BJ (cell line): ENCODE results near the gene NSD1. TPM values are rescaled to one million over a fixed set of nuclear protein-coding genes. Genes with fewer than 3 reads are reported as not detected.

Experiments
- CTCF ChIA-PET: fragments of 350-600 bp; formaldehyde crosslinking; extraction: SDS; loops from one replicate; lab custom pipeline; 2021; ENCODE audit warnings: antibody characterized with exemption, inconsistent platforms; lab: Yijun Ruan, JAX
- POLR2A ChIA-PET: fragments of 300-600 bp; sonication (Branson Sonifier 250); formaldehyde crosslinking; extraction: SDS; loops from one replicate; lab custom pipeline; 2021; ENCODE audit warnings: antibody characterized with exemption; lab: Charles Lee
- DNase-seq: peaks from one replicate; pipeline ENCODE4 v3.0.0-alpha.2; 2011; ENCODE audit warnings: low read depth
- H3K27me3 ChIP-seq: 2 replicates; pipeline ENCODE4 v1.6.0; 2011; ENCODE audit warnings: low read length; ENCODE audit not compliant: control insufficient read depth, insufficient read depth
- H3K36me3 ChIP-seq: 2 replicates; pipeline ENCODE4 v1.5.1; 2011; ENCODE audit warnings: low read length; ENCODE audit not compliant: control insufficient read depth, insufficient read depth
- H3K4me3 ChIP-seq: 2 replicates; pipeline ENCODE4 v1.5.1; 2011; ENCODE audit warnings: low read depth, mild to moderate bottlenecking, control low read depth, low read length
- polyA plus RNA-seq: library from polyadenylated mRNA; depleted of rRNA; stranded (reverse); fragments of >200 nt; gene quantifications from 2 replicates; pipeline ENCODE4 v1.2.3, GENCODE V29; 2011
- TF ChIP-seq, protein P1 (sequence below): IDR thresholded peaks from 2 replicates; pipeline ENCODE4 v1.5.1; 2011; ENCODE audit warnings: low read depth, mild to moderate bottlenecking, control low read depth, inconsistent platforms, low read length, moderate library complexity; ENCODE audit not compliant: insufficient read depth

The NSD1 gene
- polyA plus RNA-seq, 1 experiment, result 15.8 TPM

DNA sequence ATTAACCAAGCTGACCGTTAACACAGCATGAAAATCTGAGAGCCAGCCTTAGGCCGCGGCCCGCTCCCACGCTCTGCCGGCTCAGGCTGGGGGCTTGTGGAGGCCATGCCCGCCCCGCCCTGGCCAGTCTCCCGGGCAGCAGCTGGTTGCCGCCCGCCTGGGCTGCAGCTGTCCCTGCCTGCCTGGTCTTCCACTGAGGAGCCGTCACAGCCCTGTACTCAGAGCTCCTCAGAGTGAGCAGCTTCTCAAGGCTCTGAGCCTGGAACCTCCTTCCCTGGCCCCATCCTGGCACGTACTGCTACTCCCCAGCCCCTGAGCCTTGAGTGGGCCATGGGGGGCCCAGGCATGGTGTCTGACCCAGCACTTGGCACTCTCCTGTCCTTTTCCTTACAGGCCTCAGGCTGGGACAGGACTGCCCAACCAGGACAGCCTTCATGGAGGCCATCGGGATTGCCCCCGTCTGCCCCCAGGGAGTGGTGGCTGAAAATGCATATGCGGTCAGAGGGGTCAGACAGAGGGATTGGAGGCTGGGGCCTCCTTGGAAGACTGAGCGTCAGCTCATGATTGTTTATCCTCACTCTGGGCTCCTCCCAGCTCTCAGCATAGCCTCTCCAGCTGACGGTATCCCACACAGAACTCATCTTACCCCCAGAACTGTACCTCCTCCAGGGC, 35.0 kb upstream of the NSD1 start:
- TF ChIP-seq, protein P1, sequence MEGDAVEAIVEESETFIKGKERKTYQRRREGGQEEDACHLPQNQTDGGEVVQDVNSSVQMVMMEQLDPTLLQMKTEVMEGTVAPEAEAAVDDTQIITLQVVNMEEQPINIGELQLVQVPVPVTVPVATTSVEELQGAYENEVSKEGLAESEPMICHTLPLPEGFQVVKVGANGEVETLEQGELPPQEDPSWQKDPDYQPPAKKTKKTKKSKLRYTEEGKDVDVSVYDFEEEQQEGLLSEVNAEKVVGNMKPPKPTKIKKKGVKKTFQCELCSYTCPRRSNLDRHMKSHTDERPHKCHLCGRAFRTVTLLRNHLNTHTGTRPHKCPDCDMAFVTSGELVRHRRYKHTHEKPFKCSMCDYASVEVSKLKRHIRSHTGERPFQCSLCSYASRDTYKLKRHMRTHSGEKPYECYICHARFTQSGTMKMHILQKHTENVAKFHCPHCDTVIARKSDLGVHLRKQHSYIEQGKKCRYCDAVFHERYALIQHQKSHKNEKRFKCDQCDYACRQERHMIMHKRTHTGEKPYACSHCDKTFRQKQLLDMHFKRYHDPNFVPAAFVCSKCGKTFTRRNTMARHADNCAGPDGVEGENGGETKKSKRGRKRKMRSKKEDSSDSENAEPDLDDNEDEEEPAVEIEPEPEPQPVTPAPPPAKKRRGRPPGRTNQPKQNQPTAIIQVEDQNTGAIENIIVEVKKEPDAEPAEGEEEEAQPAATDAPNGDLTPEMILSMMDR, result no peak
- Histone ChIP-seq H3K36me3 (no peaks in the 10 kb centered on the region), H3K27me3 (0 out of 2 replicates have a peak, but pooled peaks cover 3% of the 10 kb centered on the region), H3K4me3 (no peak overlapping the region)
- no peak for DNase-seq
- CTCF ChIA-PET, result interaction anchor here (0.7 to 2.7 kb wide), 9 partner anchors 9 to 438 kb away, joined by 3 to 20 read pairs (median 5); no protein-coding TSS in a partner anchor
- POLR2A ChIA-PET, result interaction anchor here (0.5 kb wide), 1 partner anchor 96 kb away, joined by 9 read pairs; no protein-coding TSS in a partner anchor

DNA sequence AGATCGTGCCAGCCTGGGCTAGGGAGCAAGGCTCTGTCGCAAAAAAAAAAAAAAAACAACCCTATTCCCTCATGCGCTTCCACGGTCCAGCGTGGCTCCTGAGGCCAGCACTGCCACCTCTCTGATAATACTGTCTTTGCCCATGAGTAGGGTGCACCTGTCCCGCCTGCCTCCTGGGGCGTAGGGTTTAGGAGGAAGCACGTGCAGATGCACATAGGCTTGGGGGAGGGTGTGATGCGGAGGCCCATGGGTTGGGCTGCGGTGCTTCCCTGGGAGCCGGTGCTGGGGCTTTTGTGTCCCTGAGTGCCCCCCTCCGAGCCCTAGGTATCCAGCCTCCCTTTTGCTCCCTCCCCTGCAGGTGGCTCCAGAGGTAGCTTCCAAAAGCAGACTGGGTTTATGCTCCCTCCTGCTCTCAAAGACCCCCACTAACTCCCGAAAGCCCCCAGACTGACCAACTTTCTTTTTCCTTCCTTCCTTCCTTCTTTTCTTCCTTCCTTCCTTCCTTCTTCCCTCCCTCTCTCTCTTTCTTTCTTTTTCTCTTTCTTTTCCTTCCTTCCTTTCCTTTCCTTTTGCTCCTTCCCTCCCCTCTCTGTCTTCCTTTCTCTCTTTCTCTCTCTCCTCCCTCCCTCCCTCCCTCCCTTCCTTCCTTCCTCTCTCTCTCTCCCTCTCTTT, 34.0 kb upstream of the NSD1 start:
- ChIA-PET POLR2A (no interaction called here), CTCF (interaction anchor here (0.7 to 2.7 kb wide), 4 partner anchors 11 to 439 kb away, joined by 4 to 20 read pairs (median 5); no protein-coding TSS in a partner anchor)
- TF ChIP-seq, protein P1, result no peak
- no peak overlapping the region for H3K4me3 ChIP-seq
- H3K36me3 ChIP-seq, result no peaks in the 10 kb centered on the region
- DNase-seq, result no peak
- H3K27me3 ChIP-seq, result peaks cover 5% of the 10 kb centered on the region; the same call in 1 of the 2 replicates

DNA sequence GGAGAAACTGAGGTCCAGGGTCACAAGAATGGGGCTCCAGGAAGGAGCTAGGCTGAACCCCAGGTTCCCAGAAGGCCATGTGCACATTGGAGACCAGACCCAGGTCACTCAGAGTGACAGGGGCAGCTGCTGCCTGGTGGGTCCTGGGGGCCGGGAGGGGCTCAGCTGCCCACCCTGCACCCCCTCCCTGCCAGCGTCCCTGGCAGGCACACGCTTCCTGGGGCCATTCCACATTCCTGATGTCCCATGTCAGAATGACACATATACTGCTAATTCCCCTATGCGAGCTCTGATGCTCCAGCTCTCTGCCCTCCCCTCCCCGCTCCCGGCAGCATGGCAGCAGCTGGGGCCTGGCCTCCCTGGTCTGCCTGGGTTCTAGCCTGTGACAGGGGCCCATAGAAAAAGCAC, 32.9 kb upstream of the NSD1 start:
- ChIA-PET POLR2A (interaction anchor here (0.5 kb wide), 1 partner anchor 168 kb away, joined by 3 read pairs; no protein-coding TSS in a partner anchor), CTCF (interaction anchor here (0.6 to 1.5 kb wide), 3 partner anchors 10 to 127 kb away, joined by 3 to 7 read pairs (median 3); no protein-coding TSS in a partner anchor)
- TF ChIP-seq, protein P1, result no peak
- peaks cover 5% of the 10 kb centered on the region; the same call in 1 of the 2 replicates for H3K27me3 ChIP-seq
- DNase-seq, result no peak
- H3K36me3 ChIP-seq, result no peaks in the 10 kb centered on the region
- H3K4me3 ChIP-seq, result no peak overlapping the region

DNA sequence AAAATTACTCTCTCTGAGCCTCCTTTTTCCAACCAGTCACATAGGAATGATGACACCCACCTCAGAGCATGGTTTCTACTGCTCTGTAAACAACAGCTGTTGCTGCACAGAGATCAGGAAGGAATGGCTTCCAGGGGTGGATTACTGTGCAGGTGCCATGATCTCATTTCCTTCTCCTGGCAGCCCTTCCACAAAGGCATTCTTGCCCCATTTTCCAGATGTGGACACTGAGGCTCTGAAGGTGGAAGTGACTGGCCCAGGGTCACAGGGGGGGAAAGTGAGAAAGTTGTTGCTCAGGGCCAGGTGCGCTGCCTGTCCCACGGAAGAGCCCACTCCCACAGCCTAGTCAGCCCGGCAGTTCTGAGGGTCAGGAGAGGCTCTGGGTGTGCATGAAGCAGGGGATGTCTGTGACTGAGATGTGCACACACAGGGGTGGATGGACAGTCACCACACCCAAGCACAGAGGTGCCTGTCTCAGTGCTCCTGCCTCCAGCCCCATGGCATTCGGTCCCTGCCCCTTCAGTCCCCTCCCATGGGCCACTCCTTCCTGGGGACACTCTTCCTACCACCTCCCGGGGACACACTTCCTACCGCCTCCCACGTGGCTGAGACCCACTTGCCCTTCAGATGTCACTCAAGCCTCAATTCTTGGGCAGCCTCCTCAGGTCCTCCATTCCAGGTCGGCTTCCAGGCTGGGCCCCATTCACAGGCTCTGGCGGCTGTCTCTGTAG, 29.9 kb upstream of the NSD1 start:
- ChIA-PET POLR2A (no interaction called here), CTCF (interaction anchor here (1.2 to 2.1 kb wide), 2 partner anchors 10 to 32 kb away, joined by 3 to 7 read pairs; no protein-coding TSS in a partner anchor)
- no peak for DNase-seq
- H3K27me3 ChIP-seq, result peaks cover 5% of the 10 kb centered on the region; the same call in 1 of the 2 replicates
- H3K4me3 ChIP-seq, result no peak overlapping the region
- no peaks in the 10 kb centered on the region for H3K36me3 ChIP-seq
- TF ChIP-seq, protein P1, result no peak
